K562 (cell line): ENCODE measurements around the gene CLK4. TPM values are rescaled to one million over a fixed set of nuclear protein-coding genes. Genes with fewer than 3 reads are reported as not detected.

Experiments used
- ATAC-seq: fragments of 200-7000 bp; cut with Tn5 transposase; 3 replicates; pipeline ENCODE4 v1.9.1; 2020; ENCODE audit warnings: moderate library complexity
- BruUV-seq: library from RNA; stranded (reverse); fragments of 400-500 nt; replicated peaks from 2 replicates; lab custom pipeline; 2021; lab: Mats Ljungman, UMichigan
- CTCF ChIA-PET: fragments of 300-600 bp; formaldehyde crosslinking; extraction: SDS; loops from one replicate; lab custom pipeline; 2021; ENCODE audit warnings: low intra/inter-chr PET ratio; lab: Yijun Ruan, JAX
- POLR2A ChIA-PET: fragments of 300-600, 350-650 bp; sonication (Branson Sonifier 250); formaldehyde crosslinking; extraction: SDS; loops from one replicate; lab custom pipeline; 2021; ENCODE audit warnings: antibody characterized with exemption, inconsistent platforms; lab: Yijun Ruan, JAX
- DNase-seq, 4 experiments: peaks; one replicate each; pipeline versions ENCODE4 v3.0.0 to v3.0.0-alpha.2; 2011 to 2018; ENCODE audit warnings: low spot score in 3 of 4, mixed read lengths in 3 of 4; ENCODE audit errors: extremely low read depth in 1 of 4
- FAIRE-seq: peaks from 2 replicates; lab custom pipeline; 2011; peaks lifted over from hg19 to GRCh38; lab: Jason Lieb, UNC
- H2AFZ ChIP-seq: 2 replicates; pipeline ENCODE4 v1.6.0; 2011; ENCODE audit warnings: low read depth, low read length, control low read depth, inconsistent platforms
- H3K27ac ChIP-seq: fragments of 200-600 bp; 3 replicates; pipeline ENCODE4 v1.8.0; 2011; ENCODE audit warnings: low read depth, mild to moderate bottlenecking, control low read depth, inconsistent platforms, low read length, moderate library complexity, mixed read lengths; ENCODE audit errors: extremely low read depth
- H3K27me3 ChIP-seq, 2 experiments: fragments of 300-600 bp in 1 of 2; 2 replicates in 1 of 2; 3 replicates in 1 of 2; pipeline versions ENCODE4 v1.6.0 to v1.8.0; 2011; ENCODE audit warnings: inconsistent platforms in 2 of 2, low read length in 2 of 2, mild to moderate bottlenecking in 1 of 2, mixed read lengths in 1 of 2, moderate library complexity in 1 of 2; ENCODE audit not compliant: control insufficient read depth in 2 of 2, insufficient read depth in 2 of 2
- H3K36me3 ChIP-seq: fragments of 300-600 bp; 3 replicates; pipeline ENCODE4 v1.8.0; 2011; ENCODE audit warnings: mild to moderate bottlenecking, low read length, inconsistent platforms; ENCODE audit not compliant: control insufficient read depth, insufficient read depth
- H3K4me1 ChIP-seq, 2 experiments: fragments of 200-600 bp in 1 of 2; replicated peaks in 1 of 2; 2 replicates in 1 of 2; 3 replicates in 1 of 2; pipeline versions ENCODE4 v1.5.1 to v1.8.0; 2011; ENCODE audit warnings: inconsistent platforms in 2 of 2, low read length in 2 of 2, mild to moderate bottlenecking in 1 of 2, mixed read lengths in 1 of 2, moderate library complexity in 1 of 2; ENCODE audit not compliant: control insufficient read depth in 2 of 2, insufficient read depth in 2 of 2
- H3K4me2 ChIP-seq: 2 replicates; pipeline ENCODE4 v1.6.1; 2011; ENCODE audit warnings: low read length, control low read depth, inconsistent platforms, mixed read lengths; ENCODE audit not compliant: insufficient read depth
- H3K4me3 ChIP-seq: fragments of 200-600 bp; sonication (generic), shearing (Covaris generic); 2 replicates; pipeline ENCODE4 v1.5.1; 2016; ENCODE audit warnings: control low read depth, inconsistent platforms
- H3K79me2 ChIP-seq: fragments of 200-600 bp; 3 replicates; pipeline ENCODE4 v1.8.0; 2011; ENCODE audit warnings: low read length, inconsistent platforms; ENCODE audit not compliant: control insufficient read depth, insufficient read depth
- H3K9ac ChIP-seq, 2 experiments: 2 replicates each; pipeline versions ENCODE4 v1.6.0 to v1.6.1; 2011; ENCODE audit warnings: low read depth in 2 of 2, low read length in 2 of 2, control low read depth in 1 of 2, inconsistent platforms in 1 of 2, mild to moderate bottlenecking in 1 of 2, mixed read lengths in 1 of 2; ENCODE audit not compliant: insufficient read depth in 1 of 2
- H3K9me1 ChIP-seq: one replicate; pipeline ENCODE4 v1.6.0; 2011; ENCODE audit warnings: inconsistent platforms, mild to moderate bottlenecking, low read length, moderate library complexity; ENCODE audit not compliant: control insufficient read depth, insufficient read depth
- H3K9me3 ChIP-seq: replicated peaks from 2 replicates; pipeline ENCODE4 v1.5.1; 2011; ENCODE audit warnings: low read depth, low read length, inconsistent platforms; ENCODE audit not compliant: control insufficient read depth, insufficient read depth
- H4K20me1 ChIP-seq: replicated peaks from 2 replicates; pipeline ENCODE4 v1.6.1; 2011; ENCODE audit warnings: low read length, inconsistent platforms, mixed read lengths; ENCODE audit not compliant: control insufficient read depth, insufficient read depth
- CREM ChIP-seq: IDR thresholded peaks from 2 replicates; pipeline ENCODE4 v1.6.1; 2014; ENCODE audit warnings: antibody characterized with exemption, low read depth
- EHMT2 ChIP-seq: fragments of 450-650 bp; IDR thresholded peaks from 2 replicates; pipeline ENCODE4 v1.6.1; 2018; ENCODE audit warnings: antibody characterized with exemption
- ELF4 ChIP-seq: fragments of 450-650 bp; formaldehyde crosslinking; IDR thresholded peaks from 2 replicates; pipeline ENCODE4 v1.4.0; 2022; ENCODE audit warnings: missing genetic modification characterization
- ETV5 ChIP-seq: sonication (generic); formaldehyde crosslinking; IDR thresholded peaks from 2 replicates; pipeline ENCODE4 v1.4.0; 2020; ENCODE audit warnings: low read depth, mild to moderate bottlenecking, missing genetic modification reagents
- HNRNPL ChIP-seq: fragments of 200-400 bp; formaldehyde crosslinking; IDR thresholded peaks from 2 replicates; pipeline ENCODE4 v1.6.1; 2017; ENCODE audit warnings: low read depth, mild to moderate bottlenecking, low read length
- KDM2B ChIP-seq: fragments of 250-450 bp; sonication (Bioruptor Pico); IDR thresholded peaks from 2 replicates; pipeline ENCODE4 v1.8.0; 2021; ENCODE audit warnings: mild to moderate bottlenecking, moderate library complexity
- NFRKB ChIP-seq: fragments of 450-650 bp; IDR thresholded peaks from 2 replicates; pipeline ENCODE4 v1.6.1; 2016; ENCODE audit warnings: low read depth
- SLC30A9 ChIP-seq: fragments of 250-450 bp; sonication (Bioruptor Pico); IDR thresholded peaks from 2 replicates; pipeline ENCODE4 v1.8.0; 2022; ENCODE audit warnings: mild to moderate bottlenecking, moderate library complexity
- THAP12 ChIP-seq: fragments of 250-450 bp; sonication (Bioruptor Pico); IDR thresholded peaks from 2 replicates; pipeline ENCODE4 v1.9.0; 2021; ENCODE audit warnings: mild to moderate bottlenecking, inconsistent platforms
- ZBTB11 ChIP-seq, 3 experiments: fragments of 200-800 bp in 1 of 3; fragments of 250-450 bp in 1 of 3; fragments of 450-650 bp in 1 of 3; sonication (Bioruptor Pico) in 1 of 3; sonication (Bioruptor generic) in 1 of 3; formaldehyde crosslinking in 1 of 3; IDR thresholded peaks; 2 replicates each; pipeline versions ENCODE4 v1.6.1 to v1.8.0; 2016 to 2022; ENCODE audit warnings: mild to moderate bottlenecking in 2 of 3, missing genetic modification characterization in 2 of 3, missing compliant biosample characterization in 1 of 3, moderate library complexity in 1 of 3
- ZBTB26 ChIP-seq: fragments of 450-650 bp; formaldehyde crosslinking; IDR thresholded peaks from 2 replicates; pipeline ENCODE4 v1.4.0; 2022; ENCODE audit warnings: missing genetic modification characterization
- ZHX1 ChIP-seq: fragments of 150-350 bp; conservative IDR thresholded peaks from 2 replicates; pipeline ENCODE4 v1.6.1; 2014; ENCODE audit warnings: low read length
- ZNF239 ChIP-seq: fragments of 250-450 bp; sonication (Bioruptor Pico); IDR thresholded peaks from 2 replicates; pipeline ENCODE4 v1.4.0; 2020; ENCODE audit warnings: mild to moderate bottlenecking
- ZNF75A ChIP-seq: fragments of 450-650 bp; formaldehyde crosslinking; IDR thresholded peaks from 2 replicates; pipeline ENCODE4 v1.4.0; 2020; ENCODE audit warnings: mild to moderate bottlenecking
- WGBS: fragments of 100-300 bp; shearing (Covaris generic); methylation state at CpG from one replicate; pipeline ENCODE4 v1.1.6; 2016; ENCODE audit warnings: low coverage, mixed read lengths; ENCODE audit not compliant: insufficient coverage; ENCODE audit errors: missing lambda C conversion rate; 5-methylcytosine and 5-hydroxymethylcytosine counted together
- in situ Hi-C: fragments of 300-500 bp; cut with MboI; formaldehyde crosslinking; loops from 4 replicates; pipeline ENCODE4 v1.15.0; 2018; ENCODE audit warnings: inconsistent platforms, mixed read lengths
- intact Hi-C: fragments of 100-400 bp; cut with micrococcal nuclease; formaldehyde crosslinking; loops from 2 replicates; pipeline ENCODE4 v1.14.2; 2022
- polyA plus RNA-seq, 8 experiments: library from polyadenylated mRNA; depleted of rRNA in 4 of 8; stranded (reverse) in 5 of 8; unstranded in 3 of 8; fragments of >200 nt; fragmentation: Nextera tagmentation in 2 of 8; fragmentation: Illumina TruSeq in 1 of 8; extraction: Ambion mirVana in 2 of 8; extraction: Trizol in 1 of 8; gene quantifications; 2 replicates each; pipeline versions ENCODE4 v1.2.1 to v1.2.3, GENCODE V29; 2011 to 2014; ENCODE audit warnings: inconsistent platforms in 1 of 8, missing spikeins in 1 of 8
- total RNA-seq, 7 experiments: library from RNA; depleted of rRNA in 6 of 7; stranded (reverse); fragments of >200 nt in 6 of 7; fragmentation: Illumina TruSeq in 2 of 7; extraction: Trizol in 2 of 7; gene quantifications; 2 replicates each; pipeline versions ENCODE4 v1.2.1 to v1.2.3, GENCODE V29; 2011 to 2021; ENCODE audit warnings: low replicate concordance in 1 of 7

Gene CLK4
- total and polyA plus RNA-seq, 9 of the 15 experiments (the other 6 are each of a cell fraction or from before 2014, with no cell fraction given) = 10.5 to 23.1 (median 13.9) TPM

GRCh38 chr5:178569485-178569884 lies 57.4 kb downstream of the CLK4 start:
- H2AFZ ChIP-seq = no peak overlapping the region
- H3K9me1 ChIP-seq = no peaks in the 10 kb centered on the region
- H4K20me1 ChIP-seq = no peaks in the 10 kb centered on the region
- no peak overlapping the region for H3K9ac ChIP-seq
- ChIA-PET POLR2A (no interaction called here), CTCF (no interaction called here)
- no peaks in the 10 kb centered on the region for H3K9me3 ChIP-seq
- H3K4me1 ChIP-seq = no peaks in the 10 kb centered on the region
- no peaks in the 10 kb centered on the region for H3K79me2 ChIP-seq
- DNase-seq (no peak), FAIRE-seq (no peak), ATAC-seq (no peak)
- intact Hi-C loops = no loop called here
- WGBS = 0% methylated on average over 2 of the region's 2 CpGs
- H3K27me3 ChIP-seq = peaks cover 10 to 36% of the 10 kb centered on the region in 2 experiments; a peak in 4 of 5 replicates
- H3K4me2 ChIP-seq = no peak overlapping the region
- no TSS peak for BruUV-seq
- no peak overlapping the region for H3K27ac ChIP-seq
- no peak for TF ChIP-seq ZNF239 (CRISPR knock-in tag)
- TF ChIP-seq NFRKB = no peak
- no peak for TF ChIP-seq ZBTB11 (CRISPR knock-in tag; IDR thresholded peaks at IDR 0.05)
- no peak for TF ChIP-seq ZHX1
- no peak for TF ChIP-seq ELF4 (CRISPR knock-in tag)
- TF ChIP-seq EHMT2 = no peak
- TF ChIP-seq ZNF75A (CRISPR knock-in tag) = no peak
- TF ChIP-seq ZBTB26 (CRISPR knock-in tag) = no peak
- TF ChIP-seq THAP12 (CRISPR knock-in tag) = no peak
- TF ChIP-seq KDM2B (CRISPR knock-in tag) = no peak
- TF ChIP-seq HNRNPL = no peak
- TF ChIP-seq ETV5 (CRISPR knock-in tag) = no peak
- TF ChIP-seq SLC30A9 (CRISPR knock-in tag) = no peak
- TF ChIP-seq CREM = no peak
- no peak overlapping the region for H3K4me3 ChIP-seq
- in situ Hi-C loops = no loop called here
- no peaks in the 10 kb centered on the region for H3K36me3 ChIP-seq
